WI38 (cell line): Measurements from ENCODE around the gene MIOX.

Experiments used
- H3K4me3 ChIP-seq: 2 replicates; pipeline ENCODE4 v1.5.1; 2011; ENCODE audit warnings: low read depth, mild to moderate bottlenecking, control low read depth, low read length
- CTCF ChIP-seq: IDR thresholded peaks from 2 replicates; pipeline ENCODE4 v1.5.1; 2012; ENCODE audit warnings: low read depth, mild to moderate bottlenecking, control low read depth, low read length

The MIOX gene

DNA sequence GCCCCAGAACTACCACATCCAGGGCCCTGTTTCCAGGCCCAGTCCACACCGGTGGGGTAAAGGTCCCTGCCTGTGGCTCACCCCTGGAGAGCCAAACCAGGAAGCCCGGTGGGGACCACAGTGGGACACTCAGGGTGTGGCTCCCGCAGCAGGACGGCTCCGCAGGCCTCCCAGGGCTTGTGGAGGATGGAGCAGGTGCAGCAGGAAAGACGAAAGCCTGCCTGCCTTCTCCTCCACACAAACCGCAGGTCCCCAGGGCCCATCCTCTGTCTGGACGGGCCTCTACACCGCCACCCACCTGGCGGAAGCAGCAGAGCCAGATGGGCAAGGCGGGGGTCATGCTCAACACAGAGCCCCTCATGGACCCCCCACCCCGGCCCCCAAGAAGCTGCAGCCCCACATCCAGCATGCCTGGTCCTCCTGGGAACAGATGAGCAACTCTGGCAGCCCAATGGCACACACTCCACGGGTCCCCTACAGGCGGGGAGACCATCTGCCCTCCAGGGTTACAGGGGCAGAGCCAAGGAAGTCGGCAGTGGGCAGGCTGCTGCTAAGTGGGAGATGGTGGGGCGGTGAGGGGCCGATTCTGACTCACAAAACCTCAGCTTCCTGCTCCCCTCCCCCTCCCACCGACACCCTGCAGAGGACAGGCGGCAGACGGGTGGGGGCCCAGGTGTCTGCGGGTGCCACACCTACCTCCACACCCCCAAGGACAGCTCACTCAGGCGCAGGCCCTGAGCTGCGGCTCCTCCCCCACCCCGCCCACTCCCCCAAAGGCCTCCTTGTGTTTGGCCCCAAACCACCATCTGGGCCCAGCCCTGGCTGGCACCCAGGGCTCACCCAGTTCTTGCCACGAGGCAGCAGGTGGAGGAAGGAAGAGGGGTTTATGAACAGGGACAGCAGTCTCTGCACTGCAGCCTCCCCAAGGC, 17.0 kb upstream of the MIOX start:
- no peak overlapping the region for H3K4me3 ChIP-seq
- TF ChIP-seq CTCF, result no peak

GRCh38 chr22:50470491-50470890, 16.2 kb upstream of the MIOX start:
- H3K4me3 ChIP-seq, result no peak overlapping the region
- no peak for TF ChIP-seq CTCF

- no peak for TF ChIP-seq CTCF
- no peak overlapping the region for H3K4me3 ChIP-seq
These were observed 15.3 kb upstream of the MIOX start for GRCh38 chr22:50471197-50471847.

- TF ChIP-seq CTCF, result no peak
- H3K4me3 ChIP-seq, result no peak overlapping the region
These were observed 14.7 kb upstream of the MIOX start for GRCh38 chr22:50471962-50472361.

DNA sequence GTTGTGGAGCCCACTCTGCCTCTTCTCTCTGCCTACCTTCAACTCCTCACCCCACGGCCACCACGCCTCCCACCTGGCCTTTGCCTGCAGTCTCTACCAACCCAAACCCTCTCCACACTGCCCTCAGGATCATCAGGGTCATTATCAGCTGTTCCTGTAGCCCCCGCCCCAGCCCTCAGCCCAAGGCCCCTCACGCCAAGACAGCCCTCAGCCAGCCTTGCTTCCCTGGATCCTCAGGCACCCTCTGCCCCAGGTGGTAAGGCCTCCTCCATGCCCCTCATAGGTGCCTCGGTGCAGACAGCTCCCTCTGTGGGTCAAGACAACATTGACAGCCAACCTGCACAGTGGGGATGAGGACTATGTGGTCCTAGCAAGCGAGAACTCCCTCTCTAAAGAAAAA, 13.6 kb upstream of the MIOX start:
- TF ChIP-seq CTCF, result no peak
- no peak overlapping the region for H3K4me3 ChIP-seq

DNA sequence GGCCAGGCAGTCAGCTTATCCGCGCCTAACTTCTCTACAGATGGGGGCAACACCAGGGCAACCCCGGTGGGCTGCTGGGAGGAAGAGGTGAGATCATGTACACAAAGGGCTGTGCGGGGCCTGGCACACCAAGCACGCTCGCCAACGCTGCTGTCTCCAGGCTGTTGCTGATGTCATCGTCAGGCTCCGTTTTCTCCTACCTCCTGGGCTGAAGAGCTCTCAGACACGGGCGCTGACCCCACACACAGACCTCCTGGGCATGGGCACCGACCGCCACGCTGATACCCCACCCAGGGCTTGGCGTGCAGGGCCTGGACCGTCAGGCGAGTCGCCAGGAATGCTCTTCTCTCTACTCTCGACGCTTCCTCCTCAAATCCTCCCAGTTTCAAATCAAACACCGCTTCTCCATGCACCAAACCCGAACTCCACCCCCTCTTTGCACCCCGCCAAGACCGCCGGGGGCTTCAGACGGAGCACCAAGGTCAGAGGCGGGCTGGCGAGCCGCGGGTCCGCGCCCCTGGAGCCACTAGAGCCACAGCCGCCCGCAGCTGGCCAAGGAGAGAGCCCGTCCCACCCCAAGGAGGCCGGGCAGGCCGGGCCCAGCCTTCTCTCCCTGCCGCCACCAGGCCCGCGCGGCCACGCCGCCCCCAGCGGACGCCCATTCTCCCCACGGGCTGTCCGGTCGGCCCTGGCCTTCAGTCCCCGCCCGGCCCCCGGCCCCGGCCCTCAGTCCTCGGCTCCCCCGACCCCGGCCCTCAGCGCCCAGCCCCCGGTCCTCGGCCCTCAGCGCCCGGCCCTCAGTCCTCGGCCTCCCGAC, 12.6 kb upstream of the MIOX start:
- no peak for TF ChIP-seq CTCF
- peak overlapping the region; percentile 73 for H3K4me3 ChIP-seq
